Pancreas (tissue), 10 donors: ENCODE measurements around the gene DBNDD2. TPM values are rescaled to one million over a fixed set of nuclear protein-coding genes. Genes with fewer than 3 reads are reported as not detected.
A peak's percentile ranks its signal among the peaks of the same experiment; 100 is the strongest.

Experiments
- ATAC-seq, 4 donors: fragments of 200-7000 bp; cut with Tn5 transposase; one replicate each; pipeline versions ENCODE4 v1.8.0 to v1.9.1; 2020; ENCODE audit warnings: mild to moderate bottlenecking in 4 of 4, moderate library complexity in 4 of 4
- DNase-seq, 6 donors: peaks; one replicate each; pipeline ENCODE4 v3.0.0-alpha.2; 2020
- FAIRE-seq: peaks from 2 replicates; lab custom pipeline; 2012; peaks lifted over from hg19 to GRCh38; lab: Jason Lieb, UNC
- H3K27ac ChIP-seq, 4 donors: fragments of 200-600 bp; sonication (generic); 1 replicate in 3 of 4; 2 replicates in 1 of 4; pipeline versions ENCODE4 v1.5.0 to v1.8.0; 2020
- H3K27me3 ChIP-seq, 4 donors: fragments of 200-600 bp; one replicate each; pipeline ENCODE4 v1.8.0; 2021
- H3K36me3 ChIP-seq, 3 donors: fragments of 200-600 bp; sonication (generic) in 1 of 3; one replicate each; pipeline versions ENCODE4 v1.5.0 to v1.8.0; 2020 to 2021
- H3K4me1 ChIP-seq, 3 donors: fragments of 200-600 bp; one replicate each; pipeline ENCODE4 v1.8.0; 2021
- H3K4me3 ChIP-seq, 4 donors: fragments of 200-600 bp; sonication (generic) in 2 of 4; one replicate each; pipeline versions ENCODE4 v1.5.0 to v1.8.0; 2020 to 2021
- H3K9me3 ChIP-seq, 4 donors: fragments of 200-600 bp; one replicate each; pipeline ENCODE4 v1.8.0; 2021
- CTCF ChIP-seq, 4 donors: fragments of 200-600 bp; sonication (generic) in 3 of 4; IDR thresholded peaks; one replicate each; pipeline versions ENCODE4 v1.5.0 to v1.8.0; 2021; ENCODE audit warnings: antibody characterized with exemption in 4 of 4
- WGBS, 2 donors: extraction: QIAGEN DNeasy Blood & Tissue Kit; methylation state at CpG; one replicate each; pipeline ENCODE4 v1.1.7; 2013; 5-methylcytosine and 5-hydroxymethylcytosine counted together
- intact Hi-C, 3 donors: fragments of 100-400 bp; cut with DNase I; formaldehyde crosslinking; loops; one replicate each; pipeline versions ENCODE4 v1.11.1 to v1.14.2; 2022
- polyA plus RNA-seq, 2 donors: library from polyadenylated mRNA; stranded (reverse); fragments of 200-250 nt; gene quantifications; one replicate each; pipeline ENCODE4 v1.2.3, GENCODE V29; 2013
- total RNA-seq, 6 donors: library from RNA; stranded (reverse); fragmentation: NEBNext Ultra II Directional in 4 of 6; extraction: Animal tissue kit (Norgen Biotek cat#: 25700) in 4 of 6; gene quantifications; one replicate each; pipeline versions ENCODE4 v1.2.1 to v1.2.4, GENCODE V29; 2021 to 2023
- donor health status: healthy with polysubstance abuse.
- donor health status: DM: no; HTN: no; CAD: no; lungs with moderate emphysema.
- donor health status: DM: no; HTN: no; CAD: no.
- donor health status: control.
- donor health status: control.
- donor health status: Bipolar disorder and iron deficiency.
- donor health status: DM: yes; HTN: yes; CAD: no.
- donor health status: DM: no; HTN: no; CAD: no.
- donor health status: DM: no; HTN: no; CAD: no.
- donor health status: DM: yes; HTN: yes; CAD: no.

Gene DBNDD2
- total and polyA plus RNA-seq, 8 donors: 11.6 to 31.0 (median 18.5) TPM

- Histone ChIP-seq H3K9me3 (peaks cover 0 to 5% (median 0%) of the 10 kb centered on the region in 4 donors), H3K4me1 (no peaks in the 10 kb centered on the region), H3K27me3 (no peaks in the 10 kb centered on the region), H3K4me3 (no peak overlapping the region), H3K27ac (no peak overlapping the region), H3K36me3 (no peaks in the 10 kb centered on the region)
- DNase-seq: no peak
- TF ChIP-seq CTCF (IDR thresholded peaks at IDR 0.05): no peak
- FAIRE-seq: no peak
- 58 to 69% methylated on average over 2 of the region's 2 CpGs for WGBS, 2 donors
- no peak for ATAC-seq
- intact Hi-C loops: no loop called here
These were observed 16.5 kb upstream of the DBNDD2 start for GRCh38 chr20:45391559-45391958.

- no peak for FAIRE-seq
- H3K36me3 ChIP-seq: no peaks in the 10 kb centered on the region
- no peaks in the 10 kb centered on the region for H3K4me1 ChIP-seq
- intact Hi-C loops: no loop called here
- DNase-seq: no peak
- H3K27ac ChIP-seq: no peak overlapping the region
- WGBS, 2 donors: 80 to 85% methylated on average over 3 of the region's 3 CpGs
- no peak overlapping the region for H3K4me3 ChIP-seq
- H3K27me3 ChIP-seq: no peaks in the 10 kb centered on the region
- TF ChIP-seq CTCF (IDR thresholded peaks at IDR 0.05): no peak
- no peak for ATAC-seq
- H3K9me3 ChIP-seq: peaks cover 0 to under 1% (median 0%) of the 10 kb centered on the region in 4 donors
These were observed 15.4 kb upstream of the DBNDD2 start for GRCh38 chr20:45392733-45393132.

GRCh38 chr20:45394221-45395113 is 13.6 kb upstream of the DBNDD2 start:
- intact Hi-C loops: no loop called here
- peak in 1 of 6 donors; percentile 42 for DNase-seq

GRCh38 chr20:45395114-45395415 is 13.0 kb upstream of the DBNDD2 start:
- no peak overlapping the region for H3K27ac ChIP-seq
- TF ChIP-seq CTCF (IDR thresholded peaks at IDR 0.05): no peak
- WGBS, 2 donors: 79 to 83% methylated on average over 7 of the region's 7 CpGs
- ATAC-seq (no peak), DNase-seq (no peak), FAIRE-seq (no peak)
- no peaks in the 10 kb centered on the region for H3K4me1 ChIP-seq
- no peaks in the 10 kb centered on the region for H3K27me3 ChIP-seq
- H3K4me3 ChIP-seq: no peak overlapping the region
- H3K9me3 ChIP-seq: no peaks in the 10 kb centered on the region
- intact Hi-C loops: no loop called here
- no peaks in the 10 kb centered on the region for H3K36me3 ChIP-seq

More at GRCh38 chr20:45394221-45395113, 13.6 kb upstream of the DBNDD2 start:
- Histone ChIP-seq H3K36me3 (no peaks in the 10 kb centered on the region), H3K9me3 (no peaks in the 10 kb centered on the region), H3K4me1 (no peaks in the 10 kb centered on the region), H3K27ac (no peak overlapping the region), H3K27me3 (no peaks in the 10 kb centered on the region), H3K4me3 (no peak overlapping the region)
- WGBS, 2 donors: 77 to 79% methylated on average over 21 of the region's 21 CpGs
- FAIRE-seq (no peak), ATAC-seq (no peak)
- TF ChIP-seq CTCF (IDR thresholded peaks at IDR 0.05): no peak

GRCh38 chr20:45399018-45399417 is 9.1 kb upstream of the DBNDD2 start:
- intact Hi-C loops: no loop called here
- ATAC-seq: no peak

More at GRCh38 chr20:45399018-45399417, 9.1 kb upstream of the DBNDD2 start:
- FAIRE-seq (no peak), DNase-seq (no peak)
- no peak overlapping the region for H3K27ac ChIP-seq
- no peak overlapping the region for H3K4me3 ChIP-seq
- H3K4me1 ChIP-seq: no peaks in the 10 kb centered on the region
- 97 to 98% methylated on average over 1 of the region's 1 CpG for WGBS, 2 donors
- no peaks in the 10 kb centered on the region for H3K9me3 ChIP-seq
- H3K27me3 ChIP-seq: no peaks in the 10 kb centered on the region
- no peak for TF ChIP-seq CTCF (IDR thresholded peaks at IDR 0.05)
- H3K36me3 ChIP-seq: no peaks in the 10 kb centered on the region
